ENCODE measurements around the gene ACBD3.
"Not testable (repeated sequence)": the region's sequence is repeated elsewhere in the genome, so short reads cannot be mapped to it uniquely, and the experiment has no call there.

The ACBD3 gene

DNA sequence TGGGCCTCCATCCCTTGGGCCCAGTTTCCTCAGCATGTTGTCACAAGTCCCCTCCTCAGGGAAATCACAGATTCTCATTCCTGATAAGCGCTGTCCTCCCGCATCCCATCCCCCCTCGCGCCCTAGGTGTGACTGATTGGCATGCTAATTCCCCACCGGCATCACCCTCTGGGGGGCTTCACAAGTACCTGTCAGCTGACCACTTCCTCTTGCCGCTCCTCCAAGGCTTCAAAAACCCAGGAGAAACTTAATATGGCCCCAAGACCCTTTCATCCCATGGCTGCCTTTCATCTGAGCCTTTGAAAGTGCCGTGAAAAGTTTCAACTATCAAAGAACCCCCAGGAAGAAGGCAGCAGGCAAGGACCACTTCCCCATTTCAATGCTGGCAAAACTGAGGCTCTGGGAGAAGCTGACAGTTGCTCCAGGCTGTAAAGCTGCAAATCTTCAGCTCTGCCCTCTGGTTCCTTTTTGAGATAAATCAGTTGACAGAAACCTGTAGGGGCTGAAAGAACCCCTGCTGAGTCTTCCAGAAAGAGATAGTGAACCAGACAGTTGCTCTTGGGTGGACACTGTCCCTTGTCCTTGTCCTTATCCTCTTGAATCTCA lies 24.1 kb upstream of the ACBD3 start:
- Mint-ChIP-seq H3K36me3 (ENCODE audit: insufficient read depth) (peaks cover 2% of the 10 kb centered on the region), H3K4me1 (ENCODE audit: low read depth in 2 of 2) (no peaks in the 10 kb centered on the region), H3K27me3 (peaks cover 0 to 9% of the 10 kb centered on the region in 2 donors), H3K27ac (no peak overlapping the region), H3K4me3 (no peak overlapping the region), H3K9me3 (no peaks in the 10 kb centered on the region)
- DNase-seq (no peak), ATAC-seq (replicated peaks) (no peak)

DNA sequence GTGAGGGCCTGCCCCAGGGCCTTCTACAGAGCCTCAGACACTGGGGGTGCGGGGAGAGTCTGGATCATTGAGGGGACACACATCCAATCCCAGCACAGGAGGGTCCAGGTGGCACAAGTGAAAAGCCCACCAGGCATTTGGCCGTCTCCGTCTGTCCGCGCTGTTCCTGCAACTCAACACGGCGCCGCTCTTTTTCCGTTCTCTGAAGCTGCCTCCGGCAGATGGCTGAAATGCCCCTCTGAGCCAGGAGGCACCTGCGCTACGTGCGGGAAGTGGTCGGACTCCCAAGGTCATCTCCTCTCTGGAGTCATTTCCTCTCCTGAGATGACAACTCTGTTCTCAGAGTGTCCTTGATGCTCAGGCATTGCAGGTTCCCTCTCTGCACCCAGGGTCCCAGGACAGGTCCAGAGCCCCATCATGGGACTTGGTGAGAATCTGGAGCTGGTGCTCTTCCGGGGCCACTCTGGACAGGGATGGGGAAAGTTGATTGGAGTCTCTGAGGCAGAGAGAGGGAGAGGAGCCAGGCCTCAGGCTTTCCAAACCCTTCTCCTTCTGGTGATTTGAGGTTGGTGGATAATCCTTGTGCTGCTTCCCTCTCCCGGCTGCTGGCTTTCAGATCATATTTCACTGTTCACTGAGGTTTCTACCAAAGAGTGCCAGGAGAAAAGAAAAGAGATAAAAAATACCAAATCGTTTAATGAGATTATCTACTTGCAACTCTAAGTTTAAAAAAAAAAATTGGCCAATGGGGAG lies 22.9 kb upstream of the ACBD3 start:
- Mint-ChIP-seq H3K36me3 (ENCODE audit: insufficient read depth) (peaks cover 3% of the 10 kb centered on the region), H3K9me3 (no peaks in the 10 kb centered on the region), H3K4me3 (no peak overlapping the region), H3K4me1 (ENCODE audit: low read depth in 2 of 2) (no peaks in the 10 kb centered on the region), H3K27me3 (peaks cover 0 to 9% of the 10 kb centered on the region in 2 donors), H3K27ac (no peak overlapping the region)
- ATAC-seq (replicated peaks) = no peak
- no peak for DNase-seq

DNA sequence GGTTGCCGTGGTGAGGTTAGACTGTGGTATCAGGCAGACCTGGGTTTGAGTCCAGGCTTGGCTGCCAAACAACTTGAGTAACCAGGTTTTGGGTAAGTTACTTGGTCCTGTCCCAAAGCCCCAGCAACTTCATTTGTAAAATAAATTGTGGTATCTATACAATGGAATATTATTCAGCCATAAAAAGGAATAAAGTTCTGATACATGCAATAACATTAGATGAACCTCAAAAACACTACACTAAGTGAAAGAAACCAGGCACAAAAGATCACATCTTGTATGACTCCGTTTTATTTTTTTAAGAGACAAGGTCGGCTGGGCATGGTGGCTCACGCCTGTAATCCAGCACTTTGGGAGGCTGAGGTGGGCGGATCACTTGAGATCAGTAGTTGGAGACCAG lies 20.5 kb upstream of the ACBD3 start:
- ATAC-seq (replicated peaks) = no peak
- Mint-ChIP-seq H3K9me3 (no peaks in the 10 kb centered on the region), H3K4me1 (ENCODE audit: low read depth in 2 of 2) (no peaks in the 10 kb centered on the region), H3K27ac (no peak overlapping the region), H3K36me3 (ENCODE audit: insufficient read depth) (peaks cover 3% of the 10 kb centered on the region), H3K27me3 (peaks cover 0 to 24% of the 10 kb centered on the region in 2 donors), H3K4me3 (no peak overlapping the region)
- DNase-seq = no peak

DNA sequence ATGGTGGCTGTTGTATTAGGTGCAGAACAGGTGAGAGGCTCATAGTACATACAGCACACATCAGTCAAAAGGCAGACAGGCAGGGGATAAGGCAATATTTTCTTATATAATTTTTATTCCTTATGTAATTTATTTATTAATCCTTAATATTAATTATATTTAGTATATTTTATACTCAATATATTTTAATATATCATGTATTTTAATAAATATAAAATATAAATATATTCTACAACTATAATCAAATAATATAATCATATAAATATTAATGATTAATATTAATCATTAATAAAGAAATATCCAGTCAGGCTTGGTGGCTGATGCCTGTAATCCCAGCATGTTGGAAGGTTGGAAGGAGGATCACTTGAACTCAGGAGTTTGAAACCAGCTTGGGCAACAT lies 17.7 kb upstream of the ACBD3 start:
- Mint-ChIP-seq H3K27ac (no peak overlapping the region), H3K36me3 (ENCODE audit: insufficient read depth) (peaks cover 3% of the 10 kb centered on the region), H3K27me3 (peaks cover 8 to 38% of the 10 kb centered on the region in 2 donors), H3K4me1 (ENCODE audit: low read depth in 2 of 2) (no peaks in the 10 kb centered on the region), H3K9me3 (no peaks in the 10 kb centered on the region), H3K4me3 (no peak overlapping the region)
- ATAC-seq (replicated peaks) (no peak), DNase-seq (no peak)

DNA sequence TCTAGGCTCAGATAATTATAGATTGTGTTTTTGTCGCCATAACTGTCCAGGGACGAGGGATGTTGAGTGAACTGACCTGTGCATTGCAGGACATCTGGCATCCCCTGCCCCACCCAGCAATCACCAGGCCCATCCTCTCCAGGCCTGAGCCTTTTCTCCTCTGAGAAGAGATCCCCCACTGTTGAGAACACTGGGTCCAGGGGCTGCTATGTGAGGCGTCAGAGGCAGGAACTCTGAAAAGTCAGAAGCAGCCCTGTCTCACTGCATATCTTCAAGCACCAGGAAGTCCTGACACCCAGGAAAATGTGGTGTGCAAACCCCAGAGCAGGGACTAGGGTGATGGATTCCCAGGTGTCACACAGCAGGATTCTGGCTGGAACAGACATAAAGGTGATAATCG lies 17.1 kb upstream of the ACBD3 start:
- no peaks in the 10 kb centered on the region for H3K9me3 Mint-ChIP-seq
- DNase-seq (no peak), ATAC-seq (replicated peaks) (no peak)
- peaks cover 3% of the 10 kb centered on the region for H3K36me3 Mint-ChIP-seq (ENCODE audit: insufficient read depth)
- no peak overlapping the region for H3K4me3 Mint-ChIP-seq
- no peak overlapping the region for H3K27ac Mint-ChIP-seq
- no peaks in the 10 kb centered on the region for H3K4me1 Mint-ChIP-seq (ENCODE audit: low read depth in 2 of 2)
- peaks cover 8 to 38% of the 10 kb centered on the region in 2 donors for H3K27me3 Mint-ChIP-seq

DNA sequence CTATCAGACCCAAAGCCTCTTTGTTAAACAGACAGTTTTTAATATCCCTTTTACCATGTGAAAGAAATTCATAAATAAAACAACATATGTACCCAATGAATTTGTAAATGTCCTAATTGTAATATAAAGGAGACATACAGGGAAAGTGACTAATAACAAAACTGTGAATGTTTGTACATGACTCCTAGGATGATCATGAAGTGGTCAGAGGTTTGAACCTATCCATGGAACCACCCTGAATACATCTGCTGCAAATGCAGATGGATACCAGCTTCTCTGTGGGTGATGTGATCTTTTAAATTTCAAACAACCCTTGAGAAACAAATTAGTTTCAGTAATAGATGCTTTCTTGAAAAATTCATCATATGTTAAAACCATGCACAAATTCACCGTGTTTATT lies 16.7 kb upstream of the ACBD3 start:
- Mint-ChIP-seq H3K36me3 (ENCODE audit: insufficient read depth) (peaks cover 3% of the 10 kb centered on the region), H3K9me3 (no peaks in the 10 kb centered on the region), H3K4me3 (no peak overlapping the region), H3K27ac (no peak overlapping the region), H3K4me1 (ENCODE audit: low read depth in 2 of 2) (no peaks in the 10 kb centered on the region), H3K27me3 (peaks cover 8 to 38% of the 10 kb centered on the region in 2 donors)
- ATAC-seq (replicated peaks) (no peak), DNase-seq (no peak)

DNA sequence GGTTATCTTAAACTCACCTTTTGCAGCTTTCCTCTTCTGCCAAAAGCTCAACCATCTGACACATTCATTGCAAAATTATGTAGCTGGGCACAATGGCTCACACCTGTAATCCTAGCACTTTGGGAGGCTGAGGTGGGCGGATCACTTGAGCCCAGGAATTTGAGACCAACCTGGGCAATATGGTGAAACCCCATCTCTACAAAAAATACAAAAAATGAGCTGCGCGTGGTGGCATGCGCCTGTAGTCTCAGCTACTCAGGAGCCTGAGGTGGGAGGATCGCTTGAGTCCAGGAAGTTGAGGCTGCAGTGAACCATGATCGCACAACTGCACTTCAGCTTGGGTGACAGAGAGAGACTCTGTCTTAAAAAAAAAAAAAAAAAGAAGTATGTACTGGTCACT lies 16.1 kb upstream of the ACBD3 start:
- not testable (repeated sequence) for H3K27ac Mint-ChIP-seq; H3K36me3 Mint-ChIP-seq (ENCODE audit: insufficient read depth); H3K4me1 Mint-ChIP-seq (ENCODE audit: low read depth in 2 of 2); H3K9me3 Mint-ChIP-seq; H3K4me3 Mint-ChIP-seq; ATAC-seq (replicated peaks); DNase-seq
- peaks cover 8 to 38% of the 10 kb centered on the region in 2 donors for H3K27me3 Mint-ChIP-seq

DNA sequence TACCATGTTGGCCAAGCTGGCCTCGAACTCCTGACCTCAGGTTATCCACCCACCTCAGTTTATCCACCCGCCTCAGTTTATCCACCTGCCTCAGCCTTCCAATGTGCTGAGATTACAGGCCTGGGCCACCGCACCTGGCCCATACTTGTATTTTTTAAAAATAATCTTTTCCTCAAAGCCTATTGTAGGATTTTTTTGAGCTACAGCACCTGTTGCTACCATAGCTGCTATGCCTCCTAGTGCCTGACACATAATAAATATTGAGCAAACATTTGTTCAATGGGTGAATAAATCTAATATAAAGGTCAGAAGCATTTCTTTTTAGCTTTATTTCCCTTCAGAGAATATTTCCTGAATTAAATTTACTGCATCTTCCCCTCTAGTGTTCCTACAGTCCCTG lies 15.7 kb upstream of the ACBD3 start:
- ATAC-seq (replicated peaks) = no peak
- DNase-seq = no peak
- no peaks in the 10 kb centered on the region for H3K9me3 Mint-ChIP-seq
- no peak overlapping the region for H3K27ac Mint-ChIP-seq
- H3K4me1 Mint-ChIP-seq (ENCODE audit: low read depth in 2 of 2) = no peaks in the 10 kb centered on the region
- H3K4me3 Mint-ChIP-seq = no peak overlapping the region
- peaks cover 8 to 40% of the 10 kb centered on the region in 2 donors for H3K27me3 Mint-ChIP-seq
- peaks cover 3% of the 10 kb centered on the region for H3K36me3 Mint-ChIP-seq (ENCODE audit: insufficient read depth)

DNA sequence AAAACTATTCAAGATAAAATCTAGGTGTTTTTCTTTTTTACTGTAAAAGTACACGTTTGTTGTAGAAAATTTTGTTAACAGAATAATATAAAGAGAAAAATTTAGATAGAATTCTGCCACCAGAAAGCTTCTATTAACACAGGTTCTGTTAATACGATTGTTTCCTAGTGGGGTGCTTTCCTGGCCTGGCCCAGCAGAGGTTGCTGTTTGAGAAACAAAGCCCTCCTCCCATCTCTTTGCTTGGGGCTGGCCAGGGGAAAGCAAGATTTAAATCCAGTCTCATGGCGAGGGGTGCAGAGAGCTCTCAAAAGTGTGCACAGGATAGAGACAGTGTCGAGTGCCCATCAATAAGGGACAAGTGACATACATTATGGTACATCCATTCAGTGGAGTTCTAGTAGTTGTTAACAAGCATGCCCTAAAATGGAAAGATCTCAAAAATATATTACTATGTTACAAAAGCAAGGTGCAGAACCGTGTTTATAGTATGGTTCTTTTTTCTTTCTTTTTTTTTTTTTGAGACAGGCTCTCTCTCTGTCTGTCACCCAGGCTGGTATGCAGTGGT lies 14.6 kb upstream of the ACBD3 start:
- H3K9me3 Mint-ChIP-seq = no peaks in the 10 kb centered on the region
- ATAC-seq (replicated peaks) = no peak
- H3K4me3 Mint-ChIP-seq = no peak overlapping the region
- H3K27me3 Mint-ChIP-seq = peaks cover 8 to 35% of the 10 kb centered on the region in 2 donors
- peaks cover 0 to 3% of the 10 kb centered on the region in 2 donors for H3K4me1 Mint-ChIP-seq (ENCODE audit: low read depth in 2 of 2)
- DNase-seq = no peak
- peaks cover 3% of the 10 kb centered on the region for H3K36me3 Mint-ChIP-seq (ENCODE audit: insufficient read depth)
- H3K27ac Mint-ChIP-seq = no peak overlapping the region

DNA sequence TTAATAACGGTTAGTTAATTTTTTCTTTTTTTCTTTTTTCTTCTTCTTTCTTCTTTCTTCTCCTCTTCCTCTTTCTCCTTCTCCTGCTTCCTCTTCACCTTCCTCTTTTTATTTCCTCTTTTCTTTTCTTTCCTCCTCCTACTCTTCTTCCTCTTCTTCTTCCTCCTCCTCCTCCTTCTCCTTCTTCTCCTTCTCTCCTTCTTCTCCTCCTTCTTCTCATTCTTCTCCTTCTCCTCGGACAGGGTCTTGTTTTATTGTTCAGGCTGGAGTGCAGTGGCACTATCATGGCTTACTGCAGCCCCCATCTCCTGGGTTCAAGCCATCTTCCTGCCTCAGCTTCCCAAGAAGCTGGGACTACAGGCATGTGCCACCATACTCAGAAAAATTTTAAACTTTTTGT lies 13.4 kb upstream of the ACBD3 start:
- DNase-seq = no peak
- Mint-ChIP-seq H3K9me3 (no peaks in the 10 kb centered on the region), H3K27me3 (peaks cover 14 to 35% of the 10 kb centered on the region in 2 donors)

DNA sequence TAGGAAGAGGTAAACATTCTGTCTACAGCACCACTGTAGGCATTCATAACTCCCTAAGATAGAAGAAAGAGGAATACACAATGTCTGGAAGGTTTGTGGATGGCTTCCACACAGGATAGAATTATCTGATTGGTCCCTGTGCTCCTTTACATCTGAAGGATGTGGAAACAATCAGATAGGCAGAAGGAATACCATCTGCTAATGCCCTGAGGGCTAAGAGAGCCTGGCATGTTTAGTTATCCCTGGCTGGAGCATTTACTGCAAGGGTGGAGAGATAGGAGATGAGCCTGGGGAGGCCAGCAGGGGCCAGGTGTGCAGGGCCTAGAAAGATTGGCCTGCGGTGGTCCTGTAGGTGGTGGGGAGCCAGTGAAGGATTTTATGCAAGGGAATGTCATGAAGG lies 8.6 kb upstream of the ACBD3 start:
- H3K4me3 Mint-ChIP-seq = no peak overlapping the region
- H3K27me3 Mint-ChIP-seq = peaks cover 11 to 14% of the 10 kb centered on the region in 2 donors
- H3K27ac Mint-ChIP-seq = no peak overlapping the region
- peaks cover 0 to 3% of the 10 kb centered on the region in 2 donors for H3K4me1 Mint-ChIP-seq (ENCODE audit: low read depth in 2 of 2)
- H3K36me3 Mint-ChIP-seq (ENCODE audit: insufficient read depth) = no peaks in the 10 kb centered on the region
- DNase-seq (no peak), ATAC-seq (replicated peaks) (no peak)
- H3K9me3 Mint-ChIP-seq = no peaks in the 10 kb centered on the region

More for the DNA sequence above, 13.4 kb upstream of the ACBD3 start:
- Mint-ChIP-seq H3K27ac (no peak overlapping the region), H3K4me1 (ENCODE audit: low read depth in 2 of 2) (peaks cover 0 to 3% of the 10 kb centered on the region in 2 donors), H3K36me3 (ENCODE audit: insufficient read depth) (no peaks in the 10 kb centered on the region), H3K4me3 (no peak overlapping the region)
- no peak for ATAC-seq (replicated peaks)

DNA sequence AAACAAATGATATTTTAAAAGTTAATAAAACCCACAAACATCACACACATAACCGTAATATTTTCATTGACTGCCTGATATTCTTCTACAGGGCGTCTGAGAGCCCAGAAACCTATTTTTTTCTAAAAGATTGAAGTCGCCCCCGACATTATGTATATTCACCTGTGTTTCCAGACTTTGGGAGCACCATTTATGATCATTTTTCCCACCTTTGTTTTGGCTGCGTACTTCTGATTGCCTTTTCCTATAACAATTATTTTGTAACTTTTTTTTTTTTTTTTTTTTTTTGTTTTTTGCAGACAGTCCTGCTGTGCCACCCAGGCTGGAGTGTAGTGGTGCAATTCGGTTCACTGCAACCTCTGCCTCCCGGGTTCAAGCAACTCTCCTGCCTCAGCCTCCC lies 839 bp upstream of the ACBD3 start:
- Mint-ChIP-seq H3K27ac (peak overlapping the region in 1 of 2 donors; percentile 90), H3K4me3 (peak overlapping the region; percentile 90 to 96), H3K4me1 (ENCODE audit: low read depth in 2 of 2) (peaks cover 19 to 22% of the 10 kb centered on the region in 2 donors), H3K36me3 (ENCODE audit: insufficient read depth) (peaks cover 18% of the 10 kb centered on the region), H3K9me3 (no peaks in the 10 kb centered on the region), H3K27me3 (no peaks in the 10 kb centered on the region)
- no peak for ATAC-seq (replicated peaks)
- DNase-seq = no peak

DNA sequence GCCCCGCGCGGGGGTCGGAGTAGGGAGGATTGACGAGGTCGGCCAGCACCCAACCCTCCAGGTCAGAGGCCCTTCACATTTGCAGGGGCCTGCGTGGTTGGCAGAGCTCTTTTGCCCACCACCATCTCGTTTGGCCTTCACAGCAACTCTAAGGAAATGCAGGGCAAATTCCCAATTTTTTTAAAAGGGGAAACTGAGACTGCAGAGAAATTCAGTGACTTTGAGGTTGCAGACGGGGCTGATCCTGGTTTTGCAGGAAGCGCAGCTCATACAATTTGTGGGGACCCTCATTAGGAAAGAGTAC lies 430 bp upstream of the ACBD3 start:
- no peaks in the 10 kb centered on the region for H3K9me3 Mint-ChIP-seq
- ATAC-seq (replicated peaks) (no peak), DNase-seq (no peak)
- peaks cover 19% of the 10 kb centered on the region for H3K36me3 Mint-ChIP-seq (ENCODE audit: insufficient read depth)
- H3K4me1 Mint-ChIP-seq (ENCODE audit: low read depth in 2 of 2) = peaks cover 21 to 22% of the 10 kb centered on the region in 2 donors
- H3K4me3 Mint-ChIP-seq = peak overlapping the region; percentile 90 to 96
- no peaks in the 10 kb centered on the region for H3K27me3 Mint-ChIP-seq
- peak overlapping the region; percentile 90 to 94 for H3K27ac Mint-ChIP-seq

Data from effector memory CD8-positive, alpha-beta T cell (primary cell).